ENCODE results near the gene AARS2.

AARS2 gene

GRCh38 chr6:44303842-44304241, 9.3 kb downstream of the AARS2 start:
- H3K4me1 ChIP-seq (ENCODE audit: control insufficient read depth in 2 of 2, insufficient read depth in 1 of 2, low read depth in 1 of 2, low read length in 2 of 2) = peaks cover 0 to 3% of the 10 kb centered on the region in 2 donors
- no peak overlapping the region for H4K91ac ChIP-seq (ENCODE audit: low read depth, low read length, poor library complexity)
- H2AK5ac ChIP-seq (ENCODE audit: low read depth, low read length) = peak overlapping the region; percentile 24
- no peak overlapping the region for H3K14ac ChIP-seq (ENCODE audit: low read length)
- H3K18ac ChIP-seq (ENCODE audit: low read length) = no peak overlapping the region
- peaks cover 73 to 97% of the 10 kb centered on the region in 2 donors for H3K36me3 ChIP-seq (replicated peaks in 1 of 2; ENCODE audit: control insufficient read depth in 2 of 2, insufficient read depth in 2 of 2, low read length in 2 of 2)
- H3K4me2 ChIP-seq (ENCODE audit: insufficient read depth, low read length, poor library complexity, severe bottlenecking) = no peak overlapping the region
- no peak overlapping the region for H3K4ac ChIP-seq (ENCODE audit: low read length)
- WGBS, 2 donors (ENCODE audit: extremely low coverage in 2 of 2, insufficient read length in 2 of 2, insufficient replicate concordance in 1 of 2) = no CpG with 5 or more reads among the region's 6 CpGs
- no peak overlapping the region for H2BK120ac ChIP-seq (ENCODE audit: low read depth, low read length)
- no peak overlapping the region for H2BK12ac ChIP-seq (ENCODE audit: low read length)
- H3K9me3 ChIP-seq (replicated peaks in 1 of 2; ENCODE audit: control insufficient read depth in 2 of 2, insufficient read depth in 1 of 2, low read depth in 1 of 2, low read length in 2 of 2) = no peaks in the 10 kb centered on the region
- DNase-seq (ENCODE audit: low spot score) = no peak
- H3K4me3 ChIP-seq (ENCODE audit: low read length in 2 of 2) = no peak overlapping the region
- H3K23ac ChIP-seq (ENCODE audit: low read depth, low read length, poor library complexity) = no peak overlapping the region
- H3K27me3 ChIP-seq (ENCODE audit: control insufficient read depth in 3 of 3, insufficient read depth in 3 of 3, low read depth in 1 of 3, low read length in 3 of 3) = no peaks in the 10 kb centered on the region
- no peak overlapping the region for H2BK15ac ChIP-seq (ENCODE audit: low read length)
- peak overlapping the region; percentile 91 for H2BK5ac ChIP-seq (ENCODE audit: low read length)
- H3K9ac ChIP-seq (ENCODE audit: low read depth, low read length, poor library complexity) = no peak overlapping the region
- H3K27ac ChIP-seq (replicated peaks; ENCODE audit: low read length) = no peak overlapping the region
- peaks cover 8% of the 10 kb centered on the region for H3K79me1 ChIP-seq (ENCODE audit: low read depth, low read length)
- H2AFZ ChIP-seq (ENCODE audit: low read length) = no peak overlapping the region
- no peak overlapping the region for H4K8ac ChIP-seq (ENCODE audit: low read depth, low read length)

GRCh38 chr6:44302856-44303255, 10.3 kb downstream of the AARS2 start:
- Histone ChIP-seq H2BK12ac (ENCODE audit: low read length) (no peak overlapping the region), H3K9ac (ENCODE audit: low read depth, low read length, poor library complexity) (no peak overlapping the region), H2AFZ (ENCODE audit: low read length) (no peak overlapping the region), H3K4ac (ENCODE audit: low read length) (no peak overlapping the region), H3K36me3 (replicated peaks in 1 of 2; ENCODE audit: control insufficient read depth in 2 of 2, insufficient read depth in 2 of 2, low read length in 2 of 2) (peaks cover 71 to 91% of the 10 kb centered on the region in 2 donors), H2BK15ac (ENCODE audit: low read length) (no peak overlapping the region), H3K27me3 (ENCODE audit: control insufficient read depth in 3 of 3, insufficient read depth in 3 of 3, low read depth in 1 of 3, low read length in 3 of 3) (no peaks in the 10 kb centered on the region), H3K23ac (ENCODE audit: low read depth, low read length, poor library complexity) (no peak overlapping the region), H3K79me1 (ENCODE audit: low read depth, low read length) (peaks cover 8% of the 10 kb centered on the region), H3K4me3 (ENCODE audit: low read length in 2 of 2) (no peak overlapping the region), H2AK5ac (ENCODE audit: low read depth, low read length) (no peak overlapping the region), H2BK120ac (ENCODE audit: low read depth, low read length) (no peak overlapping the region), H3K27ac (replicated peaks; ENCODE audit: low read length) (no peak overlapping the region), H3K18ac (ENCODE audit: low read length) (no peak overlapping the region), H3K4me1 (ENCODE audit: control insufficient read depth in 2 of 2, insufficient read depth in 1 of 2, low read depth in 1 of 2, low read length in 2 of 2) (peaks cover 0 to 5% of the 10 kb centered on the region in 2 donors), H3K9me3 (replicated peaks in 1 of 2; ENCODE audit: control insufficient read depth in 2 of 2, insufficient read depth in 1 of 2, low read depth in 1 of 2, low read length in 2 of 2) (no peaks in the 10 kb centered on the region), H2BK5ac (ENCODE audit: low read length) (no peak overlapping the region), H3K14ac (ENCODE audit: low read length) (no peak overlapping the region), H3K4me2 (ENCODE audit: insufficient read depth, low read length, poor library complexity, severe bottlenecking) (no peak overlapping the region), H4K91ac (ENCODE audit: low read depth, low read length, poor library complexity) (no peak overlapping the region), H4K8ac (ENCODE audit: low read depth, low read length) (no peak overlapping the region)
- no peak for DNase-seq (ENCODE audit: low spot score)
- no CpG with 5 or more reads among the region's 12 CpGs for WGBS, 2 donors (ENCODE audit: extremely low coverage in 2 of 2, insufficient read length in 2 of 2, insufficient replicate concordance in 1 of 2)

GRCh38 chr6:44301782-44302564, 11.2 kb downstream of the AARS2 start:
- H3K23ac ChIP-seq (ENCODE audit: low read depth, low read length, poor library complexity) = no peak overlapping the region
- H2AFZ ChIP-seq (ENCODE audit: low read length) = no peak overlapping the region
- H3K27ac ChIP-seq (replicated peaks; ENCODE audit: low read length) = no peak overlapping the region
- H3K18ac ChIP-seq (ENCODE audit: low read length) = no peak overlapping the region
- no peak overlapping the region for H2BK120ac ChIP-seq (ENCODE audit: low read depth, low read length)
- no CpG with 5 or more reads among the region's 14 CpGs for WGBS, 2 donors (ENCODE audit: extremely low coverage in 2 of 2, insufficient read length in 2 of 2, insufficient replicate concordance in 1 of 2)
- no peak overlapping the region for H3K14ac ChIP-seq (ENCODE audit: low read length)
- H3K4me2 ChIP-seq (ENCODE audit: insufficient read depth, low read length, poor library complexity, severe bottlenecking) = no peak overlapping the region
- no peak overlapping the region for H2BK12ac ChIP-seq (ENCODE audit: low read length)
- H2BK15ac ChIP-seq (ENCODE audit: low read length) = no peak overlapping the region
- H3K79me1 ChIP-seq (ENCODE audit: low read depth, low read length) = peaks cover 8% of the 10 kb centered on the region
- H3K9me3 ChIP-seq (replicated peaks in 1 of 2; ENCODE audit: control insufficient read depth in 2 of 2, insufficient read depth in 1 of 2, low read depth in 1 of 2, low read length in 2 of 2) = no peaks in the 10 kb centered on the region
- no peak overlapping the region for H2AK5ac ChIP-seq (ENCODE audit: low read depth, low read length)
- H3K4me3 ChIP-seq (ENCODE audit: low read length in 2 of 2) = no peak overlapping the region
- no peak overlapping the region for H4K91ac ChIP-seq (ENCODE audit: low read depth, low read length, poor library complexity)
- H3K4ac ChIP-seq (ENCODE audit: low read length) = no peak overlapping the region
- H3K4me1 ChIP-seq (ENCODE audit: control insufficient read depth in 2 of 2, insufficient read depth in 1 of 2, low read depth in 1 of 2, low read length in 2 of 2) = peaks cover under 1 to 8% of the 10 kb centered on the region in 2 donors
- no peak overlapping the region for H4K8ac ChIP-seq (ENCODE audit: low read depth, low read length)
- peaks cover 63 to 83% of the 10 kb centered on the region in 2 donors for H3K36me3 ChIP-seq (replicated peaks in 1 of 2; ENCODE audit: control insufficient read depth in 2 of 2, insufficient read depth in 2 of 2, low read length in 2 of 2)
- no peak overlapping the region for H2BK5ac ChIP-seq (ENCODE audit: low read length)
- DNase-seq (ENCODE audit: low spot score) = no peak
- H3K27me3 ChIP-seq (ENCODE audit: control insufficient read depth in 3 of 3, insufficient read depth in 3 of 3, low read depth in 1 of 3, low read length in 3 of 3) = peaks cover 0 to 4% (median 0%) of the 10 kb centered on the region in 3 experiments
- no peak overlapping the region for H3K9ac ChIP-seq (ENCODE audit: low read depth, low read length, poor library complexity)

- Histone ChIP-seq H3K4me3 (ENCODE audit: low read length in 2 of 2) (no peak overlapping the region), H3K27me3 (ENCODE audit: control insufficient read depth in 3 of 3, insufficient read depth in 3 of 3, low read depth in 1 of 3, low read length in 3 of 3) (peaks cover 0 to 12% (median 0%) of the 10 kb centered on the region in 3 experiments), H2BK5ac (ENCODE audit: low read length) (no peak overlapping the region), H3K4me1 (ENCODE audit: control insufficient read depth in 2 of 2, insufficient read depth in 1 of 2, low read depth in 1 of 2, low read length in 2 of 2) (peaks cover 3 to 12% of the 10 kb centered on the region in 2 donors), H3K9me3 (replicated peaks in 1 of 2; ENCODE audit: control insufficient read depth in 2 of 2, insufficient read depth in 1 of 2, low read depth in 1 of 2, low read length in 2 of 2) (no peaks in the 10 kb centered on the region), H3K36me3 (replicated peaks in 1 of 2; ENCODE audit: control insufficient read depth in 2 of 2, insufficient read depth in 2 of 2, low read length in 2 of 2) (peaks cover 56 to 74% of the 10 kb centered on the region in 2 donors), H2BK12ac (ENCODE audit: low read length) (no peak overlapping the region), H3K14ac (ENCODE audit: low read length) (no peak overlapping the region), H3K27ac (replicated peaks; ENCODE audit: low read length) (no peak overlapping the region), H2AFZ (ENCODE audit: low read length) (no peak overlapping the region), H3K79me1 (ENCODE audit: low read depth, low read length) (peaks cover 8% of the 10 kb centered on the region), H2BK120ac (ENCODE audit: low read depth, low read length) (no peak overlapping the region), H3K4me2 (ENCODE audit: insufficient read depth, low read length, poor library complexity, severe bottlenecking) (no peak overlapping the region), H4K8ac (ENCODE audit: low read depth, low read length) (no peak overlapping the region), H3K9ac (ENCODE audit: low read depth, low read length, poor library complexity) (no peak overlapping the region), H3K18ac (ENCODE audit: low read length) (no peak overlapping the region), H3K4ac (ENCODE audit: low read length) (no peak overlapping the region), H3K23ac (ENCODE audit: low read depth, low read length, poor library complexity) (no peak overlapping the region), H2BK15ac (ENCODE audit: low read length) (no peak overlapping the region), H4K91ac (ENCODE audit: low read depth, low read length, poor library complexity) (no peak overlapping the region), H2AK5ac (ENCODE audit: low read depth, low read length) (no peak overlapping the region)
- no CpG with 5 or more reads among the region's 8 CpGs for WGBS, 2 donors (ENCODE audit: extremely low coverage in 2 of 2, insufficient read length in 2 of 2, insufficient replicate concordance in 1 of 2)
- no peak for DNase-seq (ENCODE audit: low spot score)
These were observed 12.0 kb downstream of the AARS2 start for GRCh38 chr6:44301106-44301505.

Measured in neuronal stem cell (in vitro differentiated cells).